GM12864 (cell line): ENCODE results near the gene ELMO1.

Source experiments
- DNase-seq: peaks from one replicate; pipeline ENCODE4 v3.0.0-alpha.2; 2011; ENCODE audit warnings: low read depth
- H3K4me3 ChIP-seq: 2 replicates; pipeline ENCODE4 v1.5.1; 2011; ENCODE audit warnings: mild to moderate bottlenecking, low read depth, low read length, control low read depth
- TF ChIP-seq, protein P1 (sequence below): IDR thresholded peaks from 2 replicates; pipeline ENCODE4 v1.5.1; 2011; ENCODE audit warnings: low read depth, mild to moderate bottlenecking, moderate library complexity, low read length, control low read depth, inconsistent platforms; ENCODE audit errors: missing control alignments

The ELMO1 gene

DNA sequence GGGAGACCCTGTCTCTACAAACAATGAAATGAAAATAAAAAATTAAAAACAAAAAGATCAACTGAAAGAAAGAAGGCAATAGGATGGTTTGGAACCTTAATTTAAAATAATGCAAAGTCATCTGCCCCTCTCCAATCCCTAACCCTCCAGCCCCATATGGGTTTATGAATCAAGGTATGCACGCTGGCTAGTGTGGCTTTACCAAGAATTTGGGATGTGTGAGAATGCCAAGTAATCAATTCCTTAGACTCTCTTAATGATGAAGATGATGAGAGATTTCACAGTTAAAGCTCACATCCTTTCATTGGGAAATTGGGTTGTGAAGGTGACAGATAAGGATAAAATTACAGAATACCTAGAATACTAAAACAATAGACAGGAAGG, 577.3 kb downstream of the ELMO1 start:
- H3K4me3 ChIP-seq, result no peak overlapping the region
- no peak for DNase-seq
- TF ChIP-seq, protein P1, sequence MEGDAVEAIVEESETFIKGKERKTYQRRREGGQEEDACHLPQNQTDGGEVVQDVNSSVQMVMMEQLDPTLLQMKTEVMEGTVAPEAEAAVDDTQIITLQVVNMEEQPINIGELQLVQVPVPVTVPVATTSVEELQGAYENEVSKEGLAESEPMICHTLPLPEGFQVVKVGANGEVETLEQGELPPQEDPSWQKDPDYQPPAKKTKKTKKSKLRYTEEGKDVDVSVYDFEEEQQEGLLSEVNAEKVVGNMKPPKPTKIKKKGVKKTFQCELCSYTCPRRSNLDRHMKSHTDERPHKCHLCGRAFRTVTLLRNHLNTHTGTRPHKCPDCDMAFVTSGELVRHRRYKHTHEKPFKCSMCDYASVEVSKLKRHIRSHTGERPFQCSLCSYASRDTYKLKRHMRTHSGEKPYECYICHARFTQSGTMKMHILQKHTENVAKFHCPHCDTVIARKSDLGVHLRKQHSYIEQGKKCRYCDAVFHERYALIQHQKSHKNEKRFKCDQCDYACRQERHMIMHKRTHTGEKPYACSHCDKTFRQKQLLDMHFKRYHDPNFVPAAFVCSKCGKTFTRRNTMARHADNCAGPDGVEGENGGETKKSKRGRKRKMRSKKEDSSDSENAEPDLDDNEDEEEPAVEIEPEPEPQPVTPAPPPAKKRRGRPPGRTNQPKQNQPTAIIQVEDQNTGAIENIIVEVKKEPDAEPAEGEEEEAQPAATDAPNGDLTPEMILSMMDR, result no peak

DNA sequence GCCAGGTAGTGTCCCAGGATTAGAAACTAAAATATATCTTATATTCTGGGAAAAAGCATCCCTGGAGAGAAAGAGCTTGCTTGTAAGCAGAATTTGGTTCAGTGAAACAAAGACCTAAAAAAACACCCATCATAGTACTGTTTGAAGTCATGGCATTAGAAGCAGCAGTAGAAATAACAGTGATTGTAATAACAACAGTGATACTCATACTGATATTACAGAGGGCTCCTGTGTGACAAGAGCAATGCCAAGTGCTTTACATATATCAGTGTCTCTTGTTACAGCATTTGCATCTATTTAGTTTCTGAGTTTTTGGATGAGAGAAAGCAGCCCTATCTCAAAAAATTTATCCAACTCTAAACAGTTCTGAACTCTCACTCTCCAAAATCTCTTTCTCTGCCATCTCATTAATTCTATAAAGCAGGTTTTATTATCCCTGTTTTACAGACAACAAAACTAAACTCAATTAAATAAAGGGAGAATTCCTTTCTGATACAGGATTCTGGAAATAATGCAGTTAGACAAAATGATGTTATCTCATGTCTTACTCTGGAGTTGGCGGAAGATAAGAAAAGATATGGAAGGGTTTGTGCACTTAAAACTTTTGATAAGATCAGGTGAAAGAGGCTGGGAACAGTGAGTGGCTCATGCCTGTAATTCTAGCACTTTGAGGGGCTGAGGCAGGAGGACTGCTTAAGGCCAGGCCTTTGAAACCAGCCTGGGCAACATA, 577.9 kb downstream of the ELMO1 start:
- TF ChIP-seq, protein P1, result no peak
- H3K4me3 ChIP-seq, result no peak overlapping the region
- DNase-seq, result no peak

DNA sequence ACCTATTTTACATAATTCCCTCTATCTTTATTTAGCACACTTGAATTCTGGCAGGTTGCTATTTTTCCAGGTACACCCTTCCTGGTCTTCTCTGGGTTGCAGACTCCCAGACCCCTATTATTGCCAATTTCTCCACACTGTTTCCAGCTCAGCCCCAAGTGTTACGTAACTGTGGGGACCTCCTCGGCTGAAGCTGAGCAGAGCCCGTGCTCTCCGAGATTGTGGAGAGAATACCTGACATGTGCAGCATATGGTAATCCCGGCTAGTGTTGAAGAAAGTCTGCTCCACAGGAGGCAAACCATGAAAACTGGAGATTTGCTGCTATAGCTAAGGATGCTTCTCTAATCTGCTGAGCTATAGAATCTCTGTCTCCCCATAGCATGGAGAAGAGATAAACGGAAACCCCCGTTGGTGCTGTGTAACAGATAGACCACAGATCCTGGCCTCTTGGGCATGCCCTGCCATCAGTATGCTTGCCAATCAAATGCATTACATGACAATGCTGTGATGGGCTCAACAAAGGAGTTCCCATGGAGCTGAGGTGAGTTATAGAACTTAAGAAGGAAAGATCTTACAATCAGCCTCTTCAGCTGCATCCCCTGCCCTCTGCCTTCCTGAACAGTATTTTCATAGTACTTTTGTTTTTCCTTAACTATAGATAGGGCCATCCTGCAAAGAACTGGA, 579.8 kb downstream of the ELMO1 start:
- TF ChIP-seq, protein P1, result no peak
- DNase-seq, result no peak
- H3K4me3 ChIP-seq, result no peak overlapping the region

DNA sequence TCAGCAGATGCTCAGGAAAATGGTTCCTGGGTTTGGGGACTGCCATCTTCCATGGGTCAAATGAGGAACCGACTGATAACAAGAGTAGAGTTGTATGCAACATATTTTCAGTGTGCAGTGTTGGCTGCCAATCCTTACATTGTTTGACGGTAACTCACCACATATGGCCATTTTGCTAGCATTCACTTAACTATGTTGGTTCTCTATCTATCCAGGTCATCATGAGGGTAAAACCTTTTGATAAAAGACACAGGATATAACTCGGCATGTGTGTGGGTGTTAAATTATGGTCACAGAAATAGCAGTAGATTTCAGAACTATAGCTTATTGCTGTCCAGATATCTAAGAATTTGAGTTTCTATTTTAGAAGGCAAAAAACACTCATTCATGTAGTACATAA, 583.6 kb downstream of the ELMO1 start:
- no peak for DNase-seq
- H3K4me3 ChIP-seq, result no peak overlapping the region
- TF ChIP-seq, protein P1, result no peak

DNA sequence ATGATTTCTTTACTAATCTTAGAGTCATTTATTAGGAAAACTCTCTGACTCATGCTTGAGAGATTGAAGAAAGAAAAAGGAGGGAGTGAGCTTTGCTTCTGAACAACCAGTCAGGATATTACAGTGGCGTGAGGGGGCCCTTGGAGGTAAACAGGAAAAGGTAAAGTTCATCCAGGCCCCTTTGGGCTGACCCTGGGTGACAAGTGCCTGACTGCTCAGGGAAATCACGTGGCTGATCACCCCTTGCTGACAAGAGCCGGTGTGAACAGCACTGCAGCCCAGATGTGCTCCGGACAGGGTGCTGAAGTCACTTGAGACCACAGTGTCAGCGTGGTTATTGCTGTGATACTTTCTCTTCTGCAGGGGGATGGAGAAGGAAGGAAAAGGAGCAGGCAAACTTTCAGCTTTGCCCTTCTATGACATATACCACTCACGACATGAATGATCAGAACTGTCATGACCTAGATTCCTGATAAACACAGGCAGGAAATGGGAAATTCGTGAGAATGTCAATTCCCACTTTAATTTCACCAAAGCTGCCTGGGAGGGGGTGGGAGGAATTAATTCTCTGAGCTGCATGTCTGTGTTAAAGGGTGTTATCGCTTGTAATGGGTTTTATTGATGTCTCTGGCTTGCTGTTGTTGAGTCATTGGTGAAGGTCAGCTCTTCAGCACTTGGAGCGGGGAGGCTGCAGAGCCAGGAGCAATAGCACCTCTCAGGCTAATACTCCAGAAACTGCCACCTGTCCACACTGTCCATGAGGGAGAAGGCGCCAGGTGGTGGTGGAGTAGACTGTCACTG, 584.6 kb downstream of the ELMO1 start:
- no peak overlapping the region for H3K4me3 ChIP-seq
- TF ChIP-seq, protein P1, result no peak
- no peak for DNase-seq

DNA sequence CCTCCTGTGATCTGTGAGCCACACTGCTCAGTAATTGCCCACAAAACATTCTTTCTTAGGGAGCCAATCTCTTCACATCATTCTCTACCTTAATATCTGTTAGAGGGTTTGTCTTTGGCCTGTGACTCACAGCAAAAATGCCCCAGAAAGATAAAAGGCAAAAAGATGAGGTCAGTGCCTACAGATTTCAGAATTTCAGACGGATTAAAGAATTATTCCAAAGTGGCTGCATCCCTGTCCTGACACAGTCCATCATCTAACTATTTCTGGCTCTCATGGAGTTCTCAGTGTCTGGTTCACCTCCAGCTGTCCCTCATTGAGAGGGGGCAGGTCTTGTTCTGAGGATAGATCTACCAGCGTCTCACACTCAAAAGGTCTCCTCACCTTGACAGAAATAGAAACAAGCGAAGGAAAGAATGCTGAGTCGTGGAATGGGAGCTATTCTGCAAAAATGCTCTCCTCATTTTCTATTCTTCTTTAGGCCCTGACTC, 585.8 kb downstream of the ELMO1 start:
- TF ChIP-seq, protein P1, result no peak
- no peak overlapping the region for H3K4me3 ChIP-seq

More for the DNA sequence above, 585.8 kb downstream of the ELMO1 start:
- DNase-seq, result no peak
